HepG2 (cell line): Measurements from ENCODE around the gene BMAL1. TPM values are rescaled to one million over a fixed set of nuclear protein-coding genes. Genes with fewer than 3 reads are reported as not detected.

Source experiments
- ATAC-seq: fragments of 200-7000 bp; cut with Tn5 transposase; 3 replicates; pipeline ENCODE4 v1.9.1; 2020; ENCODE audit warnings: mild to moderate bottlenecking, moderate library complexity
- BruUV-seq: library from RNA; stranded (reverse); fragments of 400-500 nt; replicated peaks from 2 replicates; lab custom pipeline; 2021; lab: Mats Ljungman, UMichigan
- CTCF ChIA-PET: fragments of 300-600 bp; formaldehyde crosslinking; extraction: SDS; loops from one replicate; lab custom pipeline; 2021; ENCODE audit warnings: low total read pairs, inconsistent platforms, low intra/inter-chr PET ratio; lab: Yijun Ruan, JAX
- POLR2A ChIA-PET: fragments of 350-600 bp; sonication (Branson Sonifier 250); formaldehyde crosslinking; loops from one replicate; lab custom pipeline; 2020; ENCODE audit warnings: antibody characterized with exemption, inconsistent platforms; lab: Yijun Ruan, JAX
- DNase-seq: peaks from one replicate; pipeline ENCODE4 v3.0.0-alpha.2; 2015; ENCODE audit warnings: low spot score
- FAIRE-seq: peaks from 3 replicates; lab custom pipeline; 2011; peaks lifted over from hg19 to GRCh38; lab: Jason Lieb, UNC
- H2AFZ ChIP-seq: one replicate; pipeline ENCODE4 v1.6.1; 2011; ENCODE audit warnings: low read length, inconsistent platforms
- H3K27ac ChIP-seq: fragments of 300-600 bp; 3 replicates; pipeline ENCODE4 v1.8.0; 2011; ENCODE audit warnings: mixed run types, mild to moderate bottlenecking, mixed read lengths, low read length, inconsistent platforms; ENCODE audit not compliant: insufficient read depth; ENCODE audit errors: extremely low read length
- H3K27me3 ChIP-seq, 2 experiments: fragments of 200-600 bp in 1 of 2; 2 replicates in 1 of 2; 3 replicates in 1 of 2; pipeline versions ENCODE4 v1.6.0 to v1.8.0; 2011; ENCODE audit warnings: low read length in 2 of 2, mild to moderate bottlenecking in 2 of 2, moderate library complexity in 2 of 2, inconsistent platforms in 1 of 2; ENCODE audit not compliant: insufficient read depth in 2 of 2, control insufficient read depth in 1 of 2
- H3K36me3 ChIP-seq, 2 experiments: fragments of 200-600 bp in 1 of 2; replicated peaks in 1 of 2; 2 replicates in 1 of 2; 3 replicates in 1 of 2; pipeline versions ENCODE4 v1.5.1 to v1.8.0; 2011; ENCODE audit warnings: low read length in 2 of 2, inconsistent platforms in 1 of 2; ENCODE audit not compliant: insufficient read depth in 2 of 2, control insufficient read depth in 1 of 2
- H3K4me1 ChIP-seq: 2 replicates; pipeline ENCODE4 v1.5.1; 2012; ENCODE audit warnings: low read length, inconsistent platforms; ENCODE audit not compliant: insufficient read depth
- H3K4me2 ChIP-seq: 2 replicates; pipeline ENCODE4 v1.6.0; 2011; ENCODE audit warnings: low read depth, low read length, inconsistent platforms
- H3K4me3 ChIP-seq, 3 experiments: fragments of 200-600 bp in 1 of 3; sonication (generic), shearing (Covaris generic) in 1 of 3; replicated peaks in 1 of 3; 2 replicates each; pipeline ENCODE4 v1.5.1; 2011 to 2016; ENCODE audit warnings: low read length in 3 of 3, inconsistent platforms in 2 of 3, low read depth in 2 of 3, mild to moderate bottlenecking in 2 of 3, control low read depth in 1 of 3, mixed read lengths in 1 of 3; ENCODE audit not compliant: insufficient read depth in 1 of 3
- H3K79me2 ChIP-seq: one replicate; pipeline ENCODE4 v1.6.1; 2011; ENCODE audit warnings: low read length, inconsistent platforms; ENCODE audit not compliant: insufficient read depth
- H3K9ac ChIP-seq: 2 replicates; pipeline ENCODE4 v1.6.0; 2011; ENCODE audit warnings: mild to moderate bottlenecking, low read depth, low read length, inconsistent platforms; ENCODE audit not compliant: insufficient read depth
- H3K9me3 ChIP-seq: 2 replicates; pipeline ENCODE4 v1.5.1; 2012; ENCODE audit warnings: mild to moderate bottlenecking, low read length
- H4K20me1 ChIP-seq: 2 replicates; pipeline ENCODE4 v1.6.0; 2011; ENCODE audit warnings: inconsistent platforms, mild to moderate bottlenecking, low read length, moderate library complexity; ENCODE audit not compliant: insufficient read depth
- ARID4A ChIP-seq: sonication (generic); formaldehyde crosslinking; IDR thresholded peaks from 2 replicates; pipeline ENCODE4 v1.5.0; 2020; ENCODE audit warnings: mild to moderate bottlenecking, missing genetic modification reagents, borderline replicate concordance
- BATF2 ChIP-seq: sonication (generic); formaldehyde crosslinking; IDR thresholded peaks from 2 replicates; pipeline ENCODE4 v1.8.0; 2022; ENCODE audit warnings: mild to moderate bottlenecking, missing genetic modification reagents, moderate library complexity
- CBX1 ChIP-seq: IDR thresholded peaks from one replicate; pipeline ENCODE4 v1.6.1; 2016; ENCODE audit warnings: antibody characterized with exemption, low read depth
- ETV5 ChIP-seq: IDR thresholded peaks from 2 replicates; pipeline ENCODE4 v1.6.1; 2018; ENCODE audit warnings: missing biosample characterization, missing genetic modification reagents, inconsistent platforms, borderline replicate concordance
- FOXO4 ChIP-seq: sonication (generic); formaldehyde crosslinking; conservative IDR thresholded peaks from 2 replicates; pipeline ENCODE4 v1.8.1; 2023; ENCODE audit warnings: missing genetic modification reagents
- KMT2B ChIP-seq: IDR thresholded peaks from 2 replicates; pipeline ENCODE4 v1.6.1; 2016; ENCODE audit warnings: missing genetic modification reagents, missing compliant biosample characterization
- POGK ChIP-seq: sonication (generic); formaldehyde crosslinking; conservative IDR thresholded peaks from 2 replicates; pipeline ENCODE4 v1.8.0; 2022; ENCODE audit warnings: mild to moderate bottlenecking, moderate library complexity, missing genetic modification reagents
- SALL2 ChIP-seq: sonication (generic); formaldehyde crosslinking; IDR thresholded peaks from 2 replicates; pipeline ENCODE4 v1.8.1; 2023; ENCODE audit warnings: mild to moderate bottlenecking, missing genetic modification reagents, inconsistent platforms
- ZNF18 ChIP-seq: sonication (generic); formaldehyde crosslinking; IDR thresholded peaks from 2 replicates; pipeline ENCODE4 v1.8.0; 2022; ENCODE audit warnings: mild to moderate bottlenecking, missing genetic modification reagents; ENCODE audit not compliant: insufficient replicate concordance
- ZNF335 ChIP-seq: sonication (generic); formaldehyde crosslinking; IDR thresholded peaks from 2 replicates; pipeline ENCODE4 v1.4.0; 2020; ENCODE audit warnings: missing genetic modification reagents
- ZNF34 ChIP-seq: sonication (generic); formaldehyde crosslinking; IDR thresholded peaks from 2 replicates; pipeline ENCODE4 v1.4.0; 2020; ENCODE audit warnings: mild to moderate bottlenecking, missing genetic modification reagents, borderline replicate concordance
- ZUFSP ChIP-seq: sonication (generic); formaldehyde crosslinking; IDR thresholded peaks from 2 replicates; pipeline ENCODE4 v1.9.0; 2021; ENCODE audit warnings: missing genetic modification reagents, mild to moderate bottlenecking, borderline replicate concordance
- WGBS: methylation state at CpG from one replicate; pipeline ENCODE4 v1.1.6; 2017; ENCODE audit warnings: low lambda C conversion rate; 5-methylcytosine and 5-hydroxymethylcytosine counted together
- in situ Hi-C: cut with HindIII; loops from 2 replicates; pipeline ENCODE4 v1.10.0; 2017; ENCODE audit warnings: low pct_unique_long_range_greater_than_20kb; ENCODE audit not compliant: extremely low pct_ligation_motif_present
- intact Hi-C: fragments of 100-400 bp; cut with micrococcal nuclease; formaldehyde crosslinking; loops from one replicate; pipeline ENCODE4 v1.10.0; 2022; ENCODE audit not compliant: unreplicated experiment
- polyA plus RNA-seq, 8 experiments: library from polyadenylated mRNA; depleted of rRNA in 3 of 8; stranded (reverse) in 7 of 8; unstranded in 1 of 8; fragments of >200 nt; fragmentation: Illumina TruSeq in 4 of 8; extraction: Trizol in 4 of 8; gene quantifications; 2 replicates each; pipeline versions ENCODE4 v1.2.1 to v1.2.3, GENCODE V29; 2011 to 2016; ENCODE audit warnings: low read depth in 4 of 8, missing spikeins in 1 of 8, mixed read lengths in 1 of 8; ENCODE audit not compliant: insufficient read depth in 1 of 8
- total RNA-seq, 5 experiments: library from RNA; depleted of rRNA; stranded (reverse); fragments of >200 nt; fragmentation: Illumina TruSeq; extraction: Trizol; gene quantifications; 2 replicates each; pipeline ENCODE4 v1.2.3, GENCODE V29; 2016; ENCODE audit warnings: low read depth in 1 of 5

BMAL1 gene
- total and polyA plus RNA-seq, 2 of the 13 experiments (the other 11 are each of a cell fraction or from before 2014, with no cell fraction given), result 4.5 to 4.8 TPM

GRCh38 chr11:13344818-13345217, 67.2 kb downstream of the BMAL1 start:
- no peaks in the 10 kb centered on the region for H3K36me3 ChIP-seq
- no peaks in the 10 kb centered on the region for H3K4me1 ChIP-seq
- intact Hi-C loops (loop anchor here (1.0 kb wide), 1 partner anchor 135 kb away; no protein-coding TSS in a partner anchor), in situ Hi-C loops (loop anchor here (5.0 to 10.0 kb wide), 2 partner anchors 138 to 380 kb away; no protein-coding TSS in a partner anchor)
- FAIRE-seq (no peak), DNase-seq (no peak), ATAC-seq (peak; percentile 57)
- H3K9me3 ChIP-seq, result no peaks in the 10 kb centered on the region
- no peak overlapping the region for H3K27ac ChIP-seq
- H3K9ac ChIP-seq, result no peak overlapping the region
- H3K4me3 ChIP-seq, result no peak overlapping the region
- no CpG with 5 or more reads among the region's 1 CpG for WGBS
- ChIA-PET POLR2A (no interaction called here), CTCF (interaction anchor here (0.9 to 1.8 kb wide), 3 partner anchors 134 to 162 kb away, joined by 3 to 16 read pairs (median 4); no protein-coding TSS in a partner anchor)
- no peaks in the 10 kb centered on the region; the same call in 1 of the 2 replicates for H4K20me1 ChIP-seq
- BruUV-seq, result no TSS peak
- H3K79me2 ChIP-seq, result no peaks in the 10 kb centered on the region
- H3K4me2 ChIP-seq, result no peak overlapping the region
- no peak overlapping the region for H2AFZ ChIP-seq
- no peaks in the 10 kb centered on the region for H3K27me3 ChIP-seq
- TF ChIP-seq SALL2 (CRISPR knock-in tag) (no peak), FOXO4 (CRISPR knock-in tag) (no peak), CBX1 (no peak), KMT2B (CRISPR knock-in tag) (no peak), ZUFSP (CRISPR knock-in tag) (no peak), BATF2 (CRISPR knock-in tag) (no peak), ZNF34 (no peak), ZNF335 (CRISPR knock-in tag) (no peak), ETV5 (CRISPR knock-in tag) (no peak), ZNF18 (CRISPR knock-in tag) (no peak), POGK (CRISPR knock-in tag) (no peak), ARID4A (no peak)
